A172 (cell line): ENCODE data around the gene LZTS2. TPM values are rescaled to one million over a fixed set of nuclear protein-coding genes. Genes with fewer than 3 reads are reported as not detected.

Source experiments
- DNase-seq: peaks from one replicate; pipeline ENCODE4 v3.0.0-alpha.2; 2015; ENCODE audit warnings: low spot score
- total RNA-seq: library from RNA; depleted of rRNA; stranded (reverse); fragments of >200 nt; shearing (Covaris generic); gene quantifications from 2 replicates; pipeline ENCODE4 v1.2.3, GENCODE V29; 2014

The LZTS2 gene
- total RNA-seq, 1 experiment from 2014 or later, result 76.9 TPM

DNA sequence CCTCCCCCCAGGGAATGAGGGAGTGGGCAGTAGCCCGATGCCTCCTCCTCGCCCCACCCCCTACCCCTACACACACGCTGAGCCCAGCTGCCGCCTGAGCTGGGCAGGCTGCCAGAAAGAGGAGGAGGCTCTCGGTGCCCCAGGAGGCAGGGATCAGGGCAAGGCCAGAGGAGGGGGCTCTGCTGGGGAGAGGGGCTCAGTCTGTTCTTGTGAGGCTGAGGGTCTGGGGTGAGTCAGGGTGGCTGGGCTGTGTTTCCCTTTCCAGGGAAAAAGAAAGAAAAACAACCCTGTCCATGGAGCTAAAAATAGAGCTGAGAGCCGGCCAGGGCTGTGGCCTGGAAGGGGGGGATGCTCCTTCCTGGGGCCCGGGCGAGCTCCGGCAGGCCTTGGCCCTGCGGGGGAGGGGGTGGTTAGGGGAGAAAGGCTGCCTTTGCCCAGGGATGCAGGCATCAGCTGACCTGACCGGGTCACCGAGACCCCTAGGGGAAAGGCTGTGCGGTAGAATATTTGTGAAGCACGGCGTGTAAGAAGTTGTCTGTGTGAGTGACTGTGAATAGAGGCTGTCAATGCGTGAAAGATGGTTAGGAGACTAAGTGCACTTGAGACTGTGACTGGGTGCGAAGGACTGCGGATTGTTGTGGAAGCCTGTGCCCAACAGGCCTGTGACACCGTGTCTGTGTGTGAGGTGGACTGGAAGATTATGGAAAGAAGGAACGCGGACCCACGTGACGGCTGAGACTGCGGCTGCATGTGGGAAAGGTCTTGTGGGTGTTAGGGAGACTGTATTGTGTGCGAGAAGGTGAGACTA, 1.2 kb upstream of the LZTS2 start:
- peak; percentile 72 for DNase-seq

DNA sequence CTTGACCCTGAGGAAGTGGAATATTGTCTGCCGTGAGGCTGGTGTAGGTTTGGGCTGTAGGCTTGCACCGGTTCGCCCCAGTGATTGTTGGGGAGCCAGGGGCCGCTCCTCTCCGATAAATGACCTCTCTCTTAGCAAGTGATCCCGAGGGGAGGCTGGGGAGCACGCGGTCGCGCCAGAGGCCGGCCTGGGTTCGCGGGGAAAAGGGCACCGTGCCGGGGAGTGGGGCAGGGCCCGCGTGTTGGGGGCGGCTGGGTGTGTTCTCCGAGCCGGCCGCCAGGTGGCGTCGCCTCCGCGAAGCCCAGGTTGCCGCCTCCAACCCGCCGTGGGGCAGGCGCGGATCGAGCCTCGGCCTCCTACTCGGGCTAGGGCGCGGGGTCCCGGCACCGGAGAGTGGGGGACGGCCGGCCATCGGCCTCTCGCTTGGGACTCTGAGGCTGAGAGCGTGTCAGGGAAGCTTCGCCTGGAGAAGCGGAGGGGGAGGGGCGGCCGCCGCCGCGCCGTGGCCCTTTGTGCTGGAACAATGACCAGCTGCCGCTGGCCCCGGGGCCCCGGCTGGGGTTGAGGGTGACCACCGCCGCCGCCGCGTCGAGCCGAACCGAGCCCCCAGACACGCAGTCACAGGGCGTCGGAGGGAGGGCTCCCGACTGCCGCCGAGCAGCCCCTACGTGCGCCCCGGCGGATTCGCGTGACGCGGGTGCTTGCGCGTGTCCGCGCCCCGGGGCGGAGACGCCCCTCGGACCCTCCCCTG, 442 bp upstream of the LZTS2 start:
- DNase-seq, result peak; percentile 55

DNA sequence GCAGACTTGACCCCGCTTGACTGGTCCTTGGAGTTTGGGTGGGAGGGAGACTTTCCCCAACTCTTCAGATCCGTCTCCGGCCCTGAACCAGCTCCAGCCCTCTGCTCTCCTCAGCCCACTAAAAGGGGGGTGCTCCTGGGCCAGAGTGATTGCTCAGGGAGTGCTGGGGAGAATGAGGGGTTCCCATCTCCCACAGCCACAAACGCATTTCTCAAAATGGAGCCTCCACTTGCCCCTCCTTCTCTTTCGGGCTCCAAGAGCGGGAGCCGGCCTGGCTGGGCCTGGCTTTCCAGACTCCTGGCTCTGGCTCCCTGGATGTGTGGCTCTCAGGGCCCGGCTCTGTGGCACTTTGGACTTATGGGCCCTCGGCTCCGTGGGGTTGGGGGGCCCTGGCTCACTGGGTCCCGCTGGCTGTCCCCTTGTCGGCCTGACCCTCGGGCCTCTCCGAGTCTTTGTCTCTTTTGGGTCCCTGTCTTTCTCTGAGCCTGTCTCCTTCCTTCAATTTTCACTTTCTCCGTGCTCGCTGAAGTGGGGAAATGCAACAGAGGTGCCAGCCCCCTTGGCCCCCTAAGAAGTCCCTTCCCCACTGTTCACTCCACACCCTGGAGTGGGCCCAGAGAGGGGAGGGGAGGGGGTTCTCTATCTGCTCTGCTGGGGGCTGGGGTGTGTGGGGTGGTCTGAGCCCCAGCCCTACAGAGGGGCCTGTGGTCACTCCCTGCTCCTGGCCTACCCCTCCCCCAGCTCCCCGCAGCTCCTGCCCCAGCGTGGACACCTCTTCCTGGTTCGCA, 713 bp downstream of the LZTS2 start:
- DNase-seq, result peak; percentile 26

DNA sequence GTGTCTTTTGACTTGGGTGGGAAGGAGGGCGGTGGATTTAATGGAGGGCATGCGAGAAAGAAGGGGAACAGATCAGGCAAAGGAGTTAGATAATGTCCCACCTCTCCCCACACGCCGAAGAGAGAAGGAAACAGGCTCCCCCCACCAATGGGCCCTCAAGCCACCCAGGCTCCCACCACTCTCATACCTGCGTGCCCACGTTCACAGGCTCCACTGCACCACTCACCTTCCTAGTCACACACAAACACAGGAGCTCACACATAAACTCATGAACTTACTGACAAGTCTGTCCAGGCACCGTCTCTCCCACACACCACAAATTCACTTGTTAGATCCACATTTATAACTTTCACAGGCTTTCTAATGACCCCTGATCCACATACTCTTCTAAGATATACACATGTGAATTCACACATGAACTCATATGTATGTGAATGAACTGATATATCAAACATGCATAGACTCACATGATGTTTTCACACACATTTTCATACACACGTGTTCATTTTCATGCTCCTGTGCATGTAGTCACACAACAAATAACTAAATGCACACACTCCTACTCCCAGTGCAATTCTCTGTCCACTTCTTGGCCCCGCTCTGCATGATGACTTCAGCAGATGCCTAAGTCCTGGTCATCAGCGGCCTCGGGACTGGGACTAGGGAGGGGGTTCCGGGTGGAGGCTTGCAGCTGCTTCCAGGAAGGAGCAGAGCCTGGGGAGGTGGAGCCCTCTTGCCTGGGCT, 1.5 kb downstream of the LZTS2 start:
- peak; percentile 75 for DNase-seq

DNA sequence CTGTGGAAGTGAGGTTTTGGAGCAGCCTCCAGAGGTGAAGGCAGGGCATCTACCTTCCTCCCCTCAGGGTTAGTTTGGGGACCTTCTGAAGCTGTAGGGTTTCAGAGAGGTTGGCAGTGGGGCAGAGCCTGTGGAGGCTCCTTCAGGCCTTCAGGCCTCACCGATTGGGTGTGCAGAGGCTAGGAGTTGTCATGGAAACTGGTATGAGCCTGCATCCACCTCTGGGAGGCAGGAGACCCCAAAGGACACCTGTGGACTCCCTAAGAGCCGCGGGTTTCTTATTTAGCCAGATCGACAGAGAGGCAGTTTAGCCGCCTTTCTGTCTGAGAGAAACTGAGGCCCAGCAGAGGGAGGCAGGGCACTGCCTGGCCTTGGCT, 2.0 kb downstream of the LZTS2 start:
- no peak for DNase-seq

DNA sequence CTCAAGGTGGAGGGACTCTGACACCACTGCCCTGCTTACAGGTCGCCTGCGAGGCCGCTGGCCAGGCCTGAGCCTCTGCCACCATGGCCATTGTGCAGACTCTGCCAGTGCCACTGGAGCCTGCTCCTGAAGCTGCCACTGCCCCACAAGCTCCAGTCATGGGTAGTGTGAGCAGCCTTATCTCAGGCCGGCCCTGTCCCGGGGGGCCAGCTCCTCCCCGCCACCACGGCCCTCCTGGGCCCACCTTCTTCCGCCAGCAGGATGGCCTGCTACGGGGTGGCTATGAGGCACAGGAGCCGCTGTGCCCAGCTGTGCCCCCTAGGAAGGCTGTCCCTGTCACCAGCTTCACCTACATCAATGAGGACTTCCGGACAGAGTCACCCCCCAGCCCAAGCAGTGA, 2.8 kb downstream of the LZTS2 start:
- no peak for DNase-seq

DNA sequence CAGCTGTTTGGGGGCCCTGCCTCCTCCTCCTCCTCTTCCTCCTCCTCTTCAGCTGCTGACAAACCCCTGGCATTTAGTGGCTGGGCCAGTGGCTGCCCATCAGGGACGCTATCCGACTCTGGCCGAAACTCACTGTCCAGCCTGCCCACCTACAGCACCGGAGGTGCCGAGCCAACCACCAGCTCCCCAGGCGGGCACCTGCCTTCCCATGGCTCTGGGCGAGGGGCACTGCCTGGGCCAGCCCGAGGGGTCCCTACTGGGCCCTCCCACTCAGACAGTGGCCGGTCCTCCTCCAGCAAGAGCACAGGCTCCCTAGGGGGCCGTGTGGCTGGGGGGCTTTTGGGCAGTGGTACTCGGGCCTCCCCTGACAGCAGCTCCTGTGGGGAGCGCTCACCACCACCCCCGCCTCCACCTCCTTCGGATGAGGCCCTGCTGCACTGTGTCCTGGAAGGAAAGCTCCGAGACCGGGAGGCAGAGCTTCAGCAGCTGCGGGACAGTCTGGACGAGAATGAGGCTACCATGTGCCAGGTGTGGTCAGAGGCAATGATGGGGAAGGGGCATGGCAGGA, 4.1 kb downstream of the LZTS2 start:
- no peak for DNase-seq

DNA sequence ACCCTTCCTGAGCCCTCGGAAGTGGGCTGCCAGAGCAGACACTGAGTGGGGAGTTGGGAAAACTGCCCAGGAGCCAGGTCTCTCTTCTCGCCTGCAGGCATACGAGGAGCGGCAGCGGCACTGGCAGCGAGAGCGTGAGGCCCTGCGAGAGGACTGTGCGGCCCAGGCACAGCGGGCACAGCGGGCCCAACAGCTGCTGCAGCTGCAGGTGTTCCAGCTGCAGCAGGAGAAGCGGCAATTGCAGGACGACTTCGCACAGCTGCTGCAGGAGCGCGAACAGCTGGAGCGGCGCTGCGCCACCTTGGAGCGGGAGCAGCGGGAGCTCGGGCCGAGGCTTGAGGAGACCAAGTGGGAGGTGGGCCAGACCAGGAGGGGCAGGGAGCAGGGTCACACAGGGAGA, 5.8 kb downstream of the LZTS2 start:
- DNase-seq, result no peak

DNA sequence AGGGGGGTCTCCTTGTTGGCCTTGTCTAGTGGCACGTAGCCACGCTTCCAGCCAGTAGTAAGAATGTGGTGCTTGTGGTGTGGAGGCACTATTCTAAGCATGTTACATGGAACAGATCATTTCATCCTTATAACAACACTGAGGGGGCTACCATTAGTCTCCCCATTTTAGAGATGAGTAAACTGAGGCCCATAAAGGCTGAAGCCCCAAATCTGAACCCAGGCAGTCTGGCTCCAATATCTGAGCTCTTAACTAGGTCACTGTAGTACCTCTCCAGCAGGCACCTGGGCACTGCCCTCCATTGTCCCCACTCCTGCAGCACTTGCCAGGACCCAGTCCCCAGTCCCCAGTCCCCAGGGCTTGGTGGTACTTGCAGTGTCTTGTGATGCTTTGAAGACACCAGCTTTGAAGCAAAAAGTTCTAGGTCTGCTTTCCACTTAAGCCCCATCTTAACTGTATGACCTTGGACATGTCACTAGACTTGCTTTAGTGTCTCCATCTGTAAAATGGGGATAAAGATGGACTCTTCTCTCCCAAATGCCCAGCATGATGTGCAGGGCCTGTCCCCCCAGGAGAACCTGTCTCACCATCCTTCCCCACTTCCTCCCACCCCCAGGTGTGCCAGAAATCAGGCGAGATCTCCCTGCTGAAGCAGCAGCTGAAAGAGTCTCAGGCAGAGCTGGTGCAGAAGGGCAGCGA, 6.4 kb downstream of the LZTS2 start:
- no peak for DNase-seq

DNA sequence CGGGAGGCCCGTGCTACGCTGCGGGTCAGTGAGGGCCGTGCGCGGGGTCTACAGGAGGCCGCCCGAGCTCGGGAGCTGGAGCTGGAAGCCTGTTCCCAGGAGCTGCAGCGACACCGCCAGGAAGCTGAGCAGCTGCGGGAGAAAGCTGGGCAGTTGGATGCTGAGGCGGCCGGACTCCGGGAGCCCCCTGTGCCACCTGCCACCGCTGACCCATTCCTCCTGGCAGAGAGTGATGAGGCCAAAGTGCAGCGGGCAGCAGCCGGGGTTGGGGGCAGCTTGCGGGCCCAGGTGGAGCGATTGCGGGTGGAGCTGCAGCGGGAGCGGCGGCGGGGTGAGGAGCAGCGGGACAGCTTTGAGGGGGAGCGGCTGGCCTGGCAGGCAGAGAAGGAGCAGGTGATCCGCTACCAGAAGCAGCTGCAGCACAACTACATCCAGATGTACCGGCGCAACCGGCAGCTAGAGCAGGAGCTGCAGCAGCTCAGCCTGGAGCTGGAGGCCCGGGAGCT, 7.0 kb downstream of the LZTS2 start:
- DNase-seq, result no peak

DNA sequence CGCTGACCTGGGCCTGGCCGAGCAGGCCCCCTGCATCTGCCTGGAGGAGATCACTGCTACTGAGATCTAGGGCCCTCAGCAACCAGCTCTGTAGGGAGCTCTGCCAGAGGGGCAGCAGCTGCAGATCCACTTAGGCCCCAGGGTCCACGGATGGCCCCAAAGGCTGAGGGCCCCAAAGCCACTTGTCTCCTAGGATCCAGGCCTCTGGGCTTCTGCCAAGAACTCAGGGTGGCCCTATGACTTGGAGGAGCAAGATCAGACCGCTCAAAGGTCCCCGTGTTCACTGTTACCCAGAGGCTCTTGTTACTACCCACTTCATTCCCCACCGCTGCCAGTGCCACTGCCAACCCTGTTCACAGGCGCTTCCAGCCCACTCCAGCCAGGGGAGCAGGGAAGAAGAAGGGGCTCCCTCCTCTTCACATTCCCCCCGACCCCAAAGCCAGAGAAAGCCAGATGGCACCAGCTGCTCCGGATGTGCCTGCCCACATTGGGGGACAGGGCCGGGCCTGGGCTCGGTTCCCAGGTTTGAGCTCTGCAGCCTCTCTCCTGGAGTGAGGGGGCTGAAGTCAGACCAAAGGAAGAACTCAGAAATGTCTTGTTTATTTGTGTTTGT, 7.6 kb downstream of the LZTS2 start:
- no peak for DNase-seq

DNA sequence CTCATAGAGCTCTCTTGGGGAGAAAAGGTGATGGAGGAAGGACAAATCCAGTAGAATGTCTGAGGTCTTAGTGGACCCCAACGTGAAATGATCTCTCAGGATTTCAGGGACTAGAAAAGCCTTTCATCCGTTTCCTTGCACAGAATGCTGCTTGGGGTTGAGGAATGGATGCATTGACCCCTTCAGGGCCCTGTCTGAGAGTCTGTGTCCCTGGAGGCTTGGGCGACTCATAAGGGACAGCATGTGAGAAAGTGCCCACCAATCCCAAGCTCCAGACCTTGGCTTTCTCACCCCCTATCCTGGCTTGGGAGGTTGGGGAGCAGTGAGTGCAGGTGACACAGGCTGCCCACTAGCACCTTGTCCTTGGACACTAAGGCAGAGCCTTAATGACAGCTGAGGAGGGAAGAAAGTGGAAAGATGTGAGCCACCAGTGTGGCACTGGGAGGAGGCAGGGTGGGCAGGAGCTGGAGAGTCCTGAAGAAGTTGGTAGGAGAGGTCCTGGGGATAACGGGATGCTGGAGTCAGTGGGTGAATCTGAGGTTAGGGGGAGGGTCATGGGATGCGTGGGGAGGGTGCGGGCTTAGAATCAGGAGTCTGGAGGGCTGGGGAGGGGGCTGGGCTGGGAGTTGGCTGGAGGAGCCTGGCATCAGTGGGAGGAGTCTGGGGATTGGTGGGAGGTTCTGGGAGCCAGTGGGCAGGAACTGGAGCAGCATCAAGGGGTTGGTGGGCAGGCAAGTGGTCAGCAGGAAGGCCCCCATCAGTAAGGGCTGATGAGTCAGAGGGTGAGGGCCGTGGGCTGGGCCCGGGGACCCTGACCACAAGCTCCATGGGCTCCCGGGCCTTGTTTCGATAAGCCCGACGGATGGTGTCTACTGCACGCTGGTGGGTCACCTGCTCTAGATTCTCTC, 8.6 kb downstream of the LZTS2 start:
- no peak for DNase-seq

DNA sequence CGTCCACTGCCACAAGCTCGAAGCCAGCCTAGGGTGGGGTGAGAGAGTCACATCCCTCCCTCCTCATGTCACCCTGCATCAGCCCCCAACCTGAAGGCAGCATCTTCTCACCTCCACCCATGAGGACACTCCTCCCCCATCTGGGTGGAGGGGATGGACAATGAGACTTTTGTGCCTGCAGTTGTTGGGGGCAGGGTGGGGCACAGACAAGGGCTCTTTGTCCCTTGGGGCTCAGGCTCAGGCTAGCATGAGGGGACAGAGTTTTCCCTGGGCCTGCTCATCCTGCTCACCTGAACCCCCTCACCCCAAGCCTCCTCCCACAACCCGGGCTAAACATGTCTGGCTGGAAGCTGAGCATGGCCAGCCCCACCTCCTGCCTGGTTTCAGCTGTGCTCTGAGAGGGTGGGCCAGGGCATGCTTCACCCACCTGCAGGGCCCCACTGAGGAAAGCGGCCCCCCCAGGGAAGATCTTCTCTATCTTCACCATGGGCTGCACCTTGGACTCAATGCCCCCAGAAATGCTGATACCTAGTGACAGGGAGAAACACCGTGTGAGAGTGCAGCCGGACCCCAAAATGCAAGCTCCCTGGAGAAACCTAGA, 9.3 kb downstream of the LZTS2 start:
- no peak for DNase-seq

DNA sequence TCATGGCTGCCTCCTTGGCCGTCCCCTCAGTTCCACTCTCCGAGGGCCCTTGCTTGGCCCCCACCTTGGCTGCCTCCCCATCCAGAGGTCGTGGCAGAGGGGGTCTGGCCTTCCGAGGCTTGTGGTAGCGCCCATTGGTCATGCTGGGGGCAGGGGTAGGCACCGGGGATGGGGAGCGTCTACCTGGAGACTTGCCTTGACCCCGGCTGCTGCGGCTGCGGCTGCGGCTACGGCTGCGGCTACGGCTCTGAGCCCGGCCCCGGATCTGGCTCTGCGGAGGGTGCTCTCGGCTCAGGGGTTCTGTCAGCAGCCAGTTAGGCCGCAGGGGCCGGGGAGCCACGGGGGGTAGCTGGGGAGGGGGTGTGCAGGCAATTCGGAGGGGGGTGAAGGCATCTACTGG, 10.7 kb downstream of the LZTS2 start:
- DNase-seq, result no peak

DNA sequence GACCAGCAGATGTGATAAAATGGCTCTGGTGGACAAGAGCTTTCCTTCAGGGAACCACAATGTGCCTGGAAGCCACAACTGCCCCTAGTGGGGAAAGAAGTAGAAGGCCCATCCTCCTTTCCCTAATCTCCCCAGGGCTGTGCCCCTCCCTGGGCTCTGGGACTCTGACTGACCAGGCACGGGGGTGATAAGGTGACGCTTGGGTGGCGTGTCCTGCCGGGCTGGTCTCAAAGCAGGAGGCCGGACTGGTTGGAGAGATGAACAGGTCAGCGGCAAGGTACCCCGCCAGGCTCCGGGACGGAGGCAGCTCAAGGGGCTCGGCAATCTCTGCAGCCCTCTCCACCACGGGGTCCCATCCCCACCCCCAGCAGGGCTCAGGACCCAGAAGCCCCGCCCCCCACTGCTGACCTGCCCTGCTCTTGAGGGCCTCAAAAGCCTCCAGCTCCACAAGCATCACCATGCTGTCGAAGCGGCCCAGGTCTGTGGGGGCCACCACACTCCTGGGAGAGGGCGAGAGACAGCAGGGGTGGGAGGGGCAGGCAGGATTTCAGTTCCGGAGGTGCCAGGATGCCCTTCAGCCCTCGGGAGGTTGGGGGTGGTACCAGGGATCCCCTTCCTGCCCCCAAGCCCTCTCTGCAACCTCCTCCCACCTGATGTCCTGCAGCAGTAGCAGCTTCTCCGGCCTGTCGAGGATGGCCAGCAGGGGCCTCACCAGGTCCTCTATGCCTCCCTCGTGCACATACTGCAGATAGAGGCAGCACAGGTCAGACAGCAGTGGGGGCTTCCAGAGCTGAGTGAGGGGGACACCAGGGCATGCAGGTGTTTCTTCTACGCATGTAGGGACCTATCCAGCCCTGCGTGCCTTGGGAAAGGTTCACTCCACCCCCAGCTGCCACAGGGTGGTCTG, 12.2 kb downstream of the LZTS2 start:
- DNase-seq, result no peak

DNA sequence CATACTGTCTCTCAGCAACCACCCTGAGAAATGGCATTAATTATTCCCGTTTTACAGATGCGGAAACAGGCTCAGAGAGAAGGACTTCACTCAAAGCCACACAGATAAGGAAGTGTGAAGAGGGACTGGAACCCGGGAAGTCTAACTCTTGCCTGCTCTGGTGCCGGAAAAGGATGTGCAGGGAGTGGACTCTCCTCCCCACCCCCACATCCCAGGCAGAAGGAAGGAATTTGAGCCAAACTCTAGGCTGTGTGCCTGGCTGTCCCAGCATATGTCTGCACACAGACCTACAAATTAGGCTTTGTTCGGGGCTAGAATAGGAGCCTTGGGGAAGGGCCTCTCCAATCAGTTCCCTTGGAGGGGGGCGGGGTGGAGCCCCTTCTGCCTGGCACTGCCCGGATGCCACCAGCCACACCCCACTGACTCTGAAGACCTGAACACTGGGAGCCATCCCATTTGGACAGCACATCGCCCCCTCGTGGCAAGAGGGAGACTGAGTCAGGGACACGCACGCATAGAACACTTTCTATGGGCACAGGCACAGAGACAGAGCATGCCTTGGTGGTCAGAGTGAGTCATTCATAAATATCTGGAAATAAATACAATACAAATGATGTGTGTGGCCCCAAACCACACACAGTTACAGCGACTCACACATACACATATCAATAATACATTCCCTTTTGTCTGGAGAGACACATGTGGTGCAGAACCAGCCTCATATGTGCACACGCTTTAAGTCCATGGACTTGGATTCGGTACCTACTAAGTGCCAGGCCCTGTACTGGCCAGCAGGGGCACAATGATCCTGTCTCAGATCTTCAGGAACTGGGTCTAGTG, 13.1 kb downstream of the LZTS2 start:
- peak; percentile 90 for DNase-seq

DNA sequence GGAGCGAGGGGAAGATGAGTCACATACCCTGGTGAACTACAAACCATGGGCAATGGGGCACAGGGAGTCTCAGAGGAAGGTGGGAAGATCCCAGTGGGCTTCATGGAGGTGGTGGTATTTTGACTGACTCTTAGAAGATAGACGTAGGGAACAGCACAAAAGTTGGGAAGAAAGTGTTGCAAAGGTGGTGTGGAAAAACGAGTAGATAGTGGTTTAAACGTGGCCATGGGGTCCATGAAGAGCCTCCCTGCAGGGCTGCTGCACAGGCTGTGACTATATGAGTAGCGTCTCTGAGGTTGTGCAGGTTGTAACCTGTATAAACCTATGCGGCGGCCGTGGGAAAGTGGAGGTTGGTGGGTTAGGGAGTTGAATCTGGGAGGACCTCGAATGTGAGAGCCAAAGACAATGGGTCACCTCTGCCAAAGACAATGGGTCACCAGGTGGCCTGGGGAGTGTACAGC, 13.8 kb downstream of the LZTS2 start:
- no peak for DNase-seq
